ENCODE data around the gene GABRB3.
A peak's percentile ranks its signal among the peaks of the same experiment; 100 is the strongest.

GABRB3 gene

GRCh38 chr15:26631894-26632293 lies 141.0 kb downstream of the GABRB3 start:
- no peak overlapping the region for H3K4me3 ChIP-seq (ENCODE audit: low read depth, low read length)
- H3K27me3 ChIP-seq (ENCODE audit: control insufficient read depth, insufficient read depth, low read length): no peaks in the 10 kb centered on the region
- H3K4me1 ChIP-seq (ENCODE audit: control insufficient read depth, insufficient read depth, low read length): peaks cover 41% of the 10 kb centered on the region
- peak overlapping the region; percentile 44 for H3K27ac ChIP-seq (ENCODE audit: low read depth, low read length)
- no peak overlapping the region for H3K9ac ChIP-seq (ENCODE audit: low read depth, low read length)
- H3K9me3 ChIP-seq (ENCODE audit: control insufficient read depth, insufficient read depth, low read length): no peaks in the 10 kb centered on the region
- no peaks in the 10 kb centered on the region for H3K36me3 ChIP-seq (ENCODE audit: control insufficient read depth, insufficient read depth, low read length)

GRCh38 chr15:26630857-26631256 lies 142.0 kb downstream of the GABRB3 start:
- peaks cover 41% of the 10 kb centered on the region for H3K4me1 ChIP-seq (ENCODE audit: control insufficient read depth, insufficient read depth, low read length)
- H3K27ac ChIP-seq (ENCODE audit: low read depth, low read length): peak overlapping the region; percentile 44
- no peaks in the 10 kb centered on the region for H3K27me3 ChIP-seq (ENCODE audit: control insufficient read depth, insufficient read depth, low read length)
- H3K9ac ChIP-seq (ENCODE audit: low read depth, low read length): peak overlapping the region; percentile 12; the same call in 1 of the 2 replicates
- no peaks in the 10 kb centered on the region for H3K36me3 ChIP-seq (ENCODE audit: control insufficient read depth, insufficient read depth, low read length)
- H3K9me3 ChIP-seq (ENCODE audit: control insufficient read depth, insufficient read depth, low read length): no peaks in the 10 kb centered on the region
- H3K4me3 ChIP-seq (ENCODE audit: low read depth, low read length): 0 out of 2 replicates have a peak overlapping the region, but pooled peaks have one; percentile 10

- Histone ChIP-seq H3K9ac (ENCODE audit: low read depth, low read length) (peak overlapping the region; percentile 13; the same call in 1 of the 2 replicates), H3K36me3 (ENCODE audit: control insufficient read depth, insufficient read depth, low read length) (no peaks in the 10 kb centered on the region), H3K9me3 (ENCODE audit: control insufficient read depth, insufficient read depth, low read length) (no peaks in the 10 kb centered on the region), H3K27me3 (ENCODE audit: control insufficient read depth, insufficient read depth, low read length) (no peaks in the 10 kb centered on the region), H3K4me1 (ENCODE audit: control insufficient read depth, insufficient read depth, low read length) (peaks cover 42% of the 10 kb centered on the region), H3K4me3 (ENCODE audit: low read depth, low read length) (peak overlapping the region; percentile 33; the same call in 1 of the 2 replicates), H3K27ac (ENCODE audit: low read depth, low read length) (no peak overlapping the region)
Observed at GRCh38 chr15:26628879-26629529, 143.9 kb downstream of the GABRB3 start.

- Histone ChIP-seq H3K4me1 (ENCODE audit: control insufficient read depth, insufficient read depth, low read length) (peaks cover 45% of the 10 kb centered on the region), H3K9ac (ENCODE audit: low read depth, low read length) (no peak overlapping the region), H3K4me3 (ENCODE audit: low read depth, low read length) (no peak overlapping the region), H3K27me3 (ENCODE audit: control insufficient read depth, insufficient read depth, low read length) (no peaks in the 10 kb centered on the region), H3K27ac (ENCODE audit: low read depth, low read length) (no peak overlapping the region), H3K36me3 (ENCODE audit: control insufficient read depth, insufficient read depth, low read length) (no peaks in the 10 kb centered on the region), H3K9me3 (ENCODE audit: control insufficient read depth, insufficient read depth, low read length) (no peaks in the 10 kb centered on the region)
Observed at GRCh38 chr15:26628071-26628470, 144.8 kb downstream of the GABRB3 start.

GRCh38 chr15:26624128-26624527 lies 148.7 kb downstream of the GABRB3 start:
- no peaks in the 10 kb centered on the region for H3K27me3 ChIP-seq (ENCODE audit: control insufficient read depth, insufficient read depth, low read length)
- no peak overlapping the region for H3K4me3 ChIP-seq (ENCODE audit: low read depth, low read length)
- H3K9me3 ChIP-seq (ENCODE audit: control insufficient read depth, insufficient read depth, low read length): no peaks in the 10 kb centered on the region
- H3K9ac ChIP-seq (ENCODE audit: low read depth, low read length): no peak overlapping the region
- peaks cover 18% of the 10 kb centered on the region for H3K36me3 ChIP-seq (ENCODE audit: control insufficient read depth, insufficient read depth, low read length)
- H3K27ac ChIP-seq (ENCODE audit: low read depth, low read length): no peak overlapping the region
- peaks cover 26% of the 10 kb centered on the region for H3K4me1 ChIP-seq (ENCODE audit: control insufficient read depth, insufficient read depth, low read length)

GRCh38 chr15:26623071-26623470 lies 149.8 kb downstream of the GABRB3 start:
- Histone ChIP-seq H3K9me3 (ENCODE audit: control insufficient read depth, insufficient read depth, low read length) (no peaks in the 10 kb centered on the region), H3K4me1 (ENCODE audit: control insufficient read depth, insufficient read depth, low read length) (peaks cover 26% of the 10 kb centered on the region), H3K36me3 (ENCODE audit: control insufficient read depth, insufficient read depth, low read length) (peaks cover 18% of the 10 kb centered on the region), H3K27ac (ENCODE audit: low read depth, low read length) (no peak overlapping the region), H3K4me3 (ENCODE audit: low read depth, low read length) (no peak overlapping the region), H3K9ac (ENCODE audit: low read depth, low read length) (no peak overlapping the region), H3K27me3 (ENCODE audit: control insufficient read depth, insufficient read depth, low read length) (no peaks in the 10 kb centered on the region)

GRCh38 chr15:26621816-26622215 lies 151.1 kb downstream of the GABRB3 start:
- no peaks in the 10 kb centered on the region for H3K9me3 ChIP-seq (ENCODE audit: control insufficient read depth, insufficient read depth, low read length)
- H3K9ac ChIP-seq (ENCODE audit: low read depth, low read length): no peak overlapping the region
- peaks cover 18% of the 10 kb centered on the region for H3K36me3 ChIP-seq (ENCODE audit: control insufficient read depth, insufficient read depth, low read length)
- H3K4me3 ChIP-seq (ENCODE audit: low read depth, low read length): no peak overlapping the region
- no peaks in the 10 kb centered on the region for H3K27me3 ChIP-seq (ENCODE audit: control insufficient read depth, insufficient read depth, low read length)
- no peak overlapping the region for H3K27ac ChIP-seq (ENCODE audit: low read depth, low read length)
- H3K4me1 ChIP-seq (ENCODE audit: control insufficient read depth, insufficient read depth, low read length): peaks cover 26% of the 10 kb centered on the region

GRCh38 chr15:26620528-26621458 lies 152.1 kb downstream of the GABRB3 start:
- peaks cover 22% of the 10 kb centered on the region for H3K36me3 ChIP-seq (ENCODE audit: control insufficient read depth, insufficient read depth, low read length)
- no peak overlapping the region for H3K4me3 ChIP-seq (ENCODE audit: low read depth, low read length)
- no peak overlapping the region for H3K27ac ChIP-seq (ENCODE audit: low read depth, low read length)
- H3K9ac ChIP-seq (ENCODE audit: low read depth, low read length): no peak overlapping the region
- no peaks in the 10 kb centered on the region for H3K9me3 ChIP-seq (ENCODE audit: control insufficient read depth, insufficient read depth, low read length)
- H3K4me1 ChIP-seq (ENCODE audit: control insufficient read depth, insufficient read depth, low read length): peaks cover 30% of the 10 kb centered on the region
- H3K27me3 ChIP-seq (ENCODE audit: control insufficient read depth, insufficient read depth, low read length): no peaks in the 10 kb centered on the region

- Histone ChIP-seq H3K9me3 (ENCODE audit: control insufficient read depth, insufficient read depth, low read length) (0 out of 2 replicates have a peak, but pooled peaks cover 1% of the 10 kb centered on the region), H3K4me1 (ENCODE audit: control insufficient read depth, insufficient read depth, low read length) (peaks cover 17% of the 10 kb centered on the region), H3K9ac (ENCODE audit: low read depth, low read length) (no peak overlapping the region), H3K27me3 (ENCODE audit: control insufficient read depth, insufficient read depth, low read length) (no peaks in the 10 kb centered on the region), H3K27ac (ENCODE audit: low read depth, low read length) (no peak overlapping the region), H3K4me3 (ENCODE audit: low read depth, low read length) (no peak overlapping the region), H3K36me3 (ENCODE audit: control insufficient read depth, insufficient read depth, low read length) (peaks cover 28% of the 10 kb centered on the region)
Observed at GRCh38 chr15:26615927-26616302, 157.0 kb downstream of the GABRB3 start.

GRCh38 chr15:26615188-26615926 lies 157.5 kb downstream of the GABRB3 start:
- no peak overlapping the region for H3K4me3 ChIP-seq (ENCODE audit: low read depth, low read length)
- peaks cover 7% of the 10 kb centered on the region for H3K9me3 ChIP-seq (ENCODE audit: control insufficient read depth, insufficient read depth, low read length)
- H3K9ac ChIP-seq (ENCODE audit: low read depth, low read length): no peak overlapping the region
- H3K36me3 ChIP-seq (ENCODE audit: control insufficient read depth, insufficient read depth, low read length): peaks cover 26% of the 10 kb centered on the region
- H3K27ac ChIP-seq (ENCODE audit: low read depth, low read length): no peak overlapping the region
- peaks cover 12% of the 10 kb centered on the region for H3K4me1 ChIP-seq (ENCODE audit: control insufficient read depth, insufficient read depth, low read length)
- no peaks in the 10 kb centered on the region for H3K27me3 ChIP-seq (ENCODE audit: control insufficient read depth, insufficient read depth, low read length)

All from HUES48 (cell line).